Mesenchymal stem cell (in vitro differentiated cells and primary cell): Measurements from ENCODE around the gene OR51B4.
"Not testable (repeated sequence)": the region's sequence is repeated elsewhere in the genome, so short reads cannot be mapped to it uniquely, and the experiment has no call there.

ENCODE experiments used
- DNase-seq: peaks from one replicate; pipeline ENCODE4 v3.0.0-alpha.2; 2013
- H2AFZ ChIP-seq: one replicate; pipeline ENCODE4 v1.6.1; 2013; ENCODE audit warnings: low read depth, mild to moderate bottlenecking, control low read depth, inconsistent platforms, low read length, moderate library complexity
- H2AK5ac ChIP-seq: 2 replicates; pipeline ENCODE4 v1.6.1; 2013; ENCODE audit warnings: low read length, moderate library complexity, mild to moderate bottlenecking, inconsistent platforms; ENCODE audit not compliant: severe bottlenecking
- H2BK120ac ChIP-seq: one replicate; pipeline ENCODE4 v1.6.1; 2013; ENCODE audit warnings: low read depth, mild to moderate bottlenecking, inconsistent platforms, low read length, moderate library complexity
- H2BK12ac ChIP-seq, 2 experiments: one replicate each; pipeline ENCODE4 v1.6.1; 2013; ENCODE audit warnings: inconsistent platforms in 2 of 2, low read length in 2 of 2, mild to moderate bottlenecking in 2 of 2, moderate library complexity in 2 of 2, control low read depth in 1 of 2
- H2BK15ac ChIP-seq: one replicate; pipeline ENCODE4 v1.6.1; 2013; ENCODE audit warnings: mild to moderate bottlenecking, low read depth, inconsistent platforms; ENCODE audit not compliant: poor library complexity, severe bottlenecking
- H2BK5ac ChIP-seq: 2 replicates; pipeline ENCODE4 v1.6.1; 2013; ENCODE audit warnings: low read depth, mild to moderate bottlenecking, low read length, control low read depth, inconsistent platforms; ENCODE audit not compliant: poor library complexity, severe bottlenecking
- H3K14ac ChIP-seq, 2 experiments: one replicate each; pipeline ENCODE4 v1.6.1; 2013; ENCODE audit warnings: inconsistent platforms in 2 of 2, low read length in 2 of 2, control low read depth in 1 of 2, mild to moderate bottlenecking in 1 of 2, moderate library complexity in 1 of 2
- H3K18ac ChIP-seq, 2 experiments: one replicate each; pipeline ENCODE4 v1.6.1; 2013; ENCODE audit warnings: inconsistent platforms in 2 of 2, low read length in 2 of 2, control low read depth in 1 of 2, low read depth in 1 of 2, mild to moderate bottlenecking in 1 of 2
- H3K23ac ChIP-seq, 2 experiments: one replicate each; pipeline ENCODE4 v1.6.1; 2013; ENCODE audit warnings: inconsistent platforms in 2 of 2, low read length in 2 of 2, mild to moderate bottlenecking in 2 of 2, moderate library complexity in 2 of 2, control low read depth in 1 of 2
- H3K27ac ChIP-seq: 2 replicates; pipeline ENCODE4 v1.5.1; 2013; ENCODE audit warnings: mild to moderate bottlenecking, moderate library complexity, low read length, control low read depth, inconsistent platforms; ENCODE audit not compliant: poor library complexity, severe bottlenecking
- H3K27me3 ChIP-seq, 2 experiments: 2 replicates each; pipeline versions ENCODE4 v1.6.1 to v1.7.0; 2013; ENCODE audit warnings: low read length in 2 of 2, mild to moderate bottlenecking in 2 of 2, moderate library complexity in 2 of 2, control low read depth in 1 of 2, inconsistent platforms in 1 of 2; ENCODE audit not compliant: control insufficient read depth in 1 of 2, insufficient read depth in 1 of 2
- H3K36me3 ChIP-seq, 2 experiments: 2 replicates each; pipeline versions ENCODE4 v1.6.1 to v1.7.0; 2013; ENCODE audit warnings: low read length in 2 of 2, control low read depth in 1 of 2, inconsistent platforms in 1 of 2, low read depth in 1 of 2, mild to moderate bottlenecking in 1 of 2; ENCODE audit not compliant: insufficient read depth in 2 of 2, control insufficient read depth in 1 of 2
- H3K4ac ChIP-seq, 2 experiments: one replicate each; pipeline ENCODE4 v1.6.1; 2013; ENCODE audit warnings: inconsistent platforms in 2 of 2, low read length in 2 of 2, mild to moderate bottlenecking in 2 of 2, moderate library complexity in 2 of 2, control low read depth in 1 of 2, low read depth in 1 of 2
- H3K4me1 ChIP-seq: 2 replicates; pipeline ENCODE4 v1.6.1; 2013; ENCODE audit warnings: low read depth, low read length, control low read depth; ENCODE audit not compliant: control insufficient read depth, insufficient read depth
- H3K4me2 ChIP-seq: 2 replicates; pipeline ENCODE4 v1.6.1; 2013; ENCODE audit warnings: low read length, mild to moderate bottlenecking, inconsistent platforms; ENCODE audit not compliant: poor library complexity, severe bottlenecking
- H3K4me3 ChIP-seq, 2 experiments: 2 replicates each; pipeline versions ENCODE4 v1.5.1 to v1.7.0; 2013; ENCODE audit warnings: low read length in 2 of 2, mild to moderate bottlenecking in 2 of 2, control low read depth in 1 of 2, low read depth in 1 of 2; ENCODE audit not compliant: insufficient read depth in 1 of 2
- H3K79me1 ChIP-seq: replicated peaks from 2 replicates; pipeline ENCODE4 v1.6.1; 2013; ENCODE audit warnings: mild to moderate bottlenecking, control low read depth, low read length, inconsistent platforms; ENCODE audit not compliant: poor library complexity, severe bottlenecking
- H3K9ac ChIP-seq: 2 replicates; pipeline ENCODE4 v1.7.0; 2013; ENCODE audit warnings: mild to moderate bottlenecking, low read length, moderate library complexity
- H3K9me3 ChIP-seq: 2 replicates; pipeline ENCODE4 v1.7.0; 2013; ENCODE audit warnings: mild to moderate bottlenecking, low read length; ENCODE audit not compliant: control insufficient read depth
- H4K8ac ChIP-seq: one replicate; pipeline ENCODE4 v1.6.1; 2013; ENCODE audit warnings: inconsistent platforms, mild to moderate bottlenecking, low read length, moderate library complexity
- H4K91ac ChIP-seq: one replicate; pipeline ENCODE4 v1.6.1; 2013; ENCODE audit warnings: mild to moderate bottlenecking, low read length, inconsistent platforms
- WGBS: methylation state at CpG from one replicate; pipeline ENCODE4 v1.1.7; 2013; ENCODE audit warnings: mixed read lengths; 5-methylcytosine and 5-hydroxymethylcytosine counted together

The OR51B4 gene

DNA sequence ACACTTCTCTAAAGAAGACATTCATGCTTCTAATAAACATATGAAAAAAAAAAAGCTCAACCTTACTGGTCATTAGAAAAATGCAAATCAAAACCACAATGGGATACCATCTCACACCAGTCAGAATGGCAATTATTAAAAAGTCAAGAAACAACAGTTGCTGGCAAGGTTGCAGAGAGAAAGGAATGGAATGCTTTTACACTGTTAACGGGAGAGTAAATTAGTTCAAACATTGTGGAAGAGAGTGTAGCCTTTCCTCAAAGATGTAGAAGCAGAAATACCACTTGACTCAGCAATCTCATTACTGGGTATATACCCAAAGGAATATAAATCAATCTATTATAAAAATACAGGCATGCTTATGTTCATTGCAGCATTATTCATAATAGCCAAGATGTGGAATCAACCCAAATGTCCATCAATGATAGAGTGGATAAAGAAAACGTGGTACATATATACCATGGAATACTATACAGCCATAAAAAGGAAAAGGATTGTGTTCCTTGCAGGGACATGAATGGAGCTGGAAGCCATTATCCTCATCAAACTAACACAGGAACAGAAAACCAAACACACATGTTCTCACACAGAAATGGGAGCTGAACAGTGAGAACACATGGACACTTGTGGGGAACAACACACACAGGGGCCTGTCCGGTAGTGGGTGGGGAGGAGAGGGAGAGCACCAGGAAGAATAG is 11.7 kb upstream of the OR51B4 start:
- not testable (repeated sequence) for H2BK15ac ChIP-seq, H3K18ac ChIP-seq, H3K79me1 ChIP-seq, H3K27ac ChIP-seq, H3K4ac ChIP-seq, H3K4me3 ChIP-seq, H3K4me2 ChIP-seq, H3K9me3 ChIP-seq, H3K9ac ChIP-seq, H2BK120ac ChIP-seq, H3K23ac ChIP-seq, H3K36me3 ChIP-seq, H4K8ac ChIP-seq, H3K14ac ChIP-seq, H2AFZ ChIP-seq, H2BK5ac ChIP-seq, H2BK12ac ChIP-seq, H3K27me3 ChIP-seq, H2AK5ac ChIP-seq, DNase-seq, H3K4me1 ChIP-seq, H4K91ac ChIP-seq
- WGBS: 56% methylated on average over 1 of the region's 3 CpGs

DNA sequence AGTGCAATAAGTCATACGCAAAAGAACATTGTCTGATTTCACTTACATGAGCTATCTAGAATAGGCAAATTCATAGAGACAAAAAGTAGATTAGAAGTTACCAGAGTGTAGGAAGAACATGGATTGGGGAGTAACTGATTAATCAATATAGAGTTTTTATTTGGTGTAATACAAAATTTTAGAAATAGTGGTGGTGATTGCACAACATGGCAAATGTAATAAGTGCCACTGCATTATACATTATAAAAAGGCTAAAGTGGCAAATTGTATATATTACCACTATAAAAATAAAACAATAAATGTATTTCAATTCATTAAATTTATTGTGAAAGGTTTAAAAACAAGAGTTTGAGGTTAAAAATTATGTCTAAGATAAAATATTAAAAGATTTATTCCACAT is 8.7 kb upstream of the OR51B4 start:
- H3K9ac ChIP-seq: no peak overlapping the region
- H2AFZ ChIP-seq: no peak overlapping the region
- H4K91ac ChIP-seq: no peak overlapping the region
- WGBS: 89% methylated on average over 1 of the region's 1 CpG
- H3K79me1 ChIP-seq: no peaks in the 10 kb centered on the region
- H2BK5ac ChIP-seq: no peak overlapping the region
- no peak overlapping the region for H4K8ac ChIP-seq
- no peaks in the 10 kb centered on the region for H3K27me3 ChIP-seq
- no peak overlapping the region for H3K14ac ChIP-seq
- no peak overlapping the region for H3K27ac ChIP-seq
- no peak overlapping the region for H3K18ac ChIP-seq
- no peaks in the 10 kb centered on the region for H3K9me3 ChIP-seq
- no peaks in the 10 kb centered on the region for H3K4me1 ChIP-seq
- H2BK12ac ChIP-seq: no peak overlapping the region
- H3K23ac ChIP-seq: no peak overlapping the region
- H2BK120ac ChIP-seq: no peak overlapping the region
- no peak overlapping the region for H3K4me3 ChIP-seq
- H3K4ac ChIP-seq: no peak overlapping the region
- DNase-seq: no peak
- no peak overlapping the region for H2AK5ac ChIP-seq
- no peak overlapping the region for H3K4me2 ChIP-seq
- H3K36me3 ChIP-seq: no peaks in the 10 kb centered on the region
- H2BK15ac ChIP-seq: no peak overlapping the region

DNA sequence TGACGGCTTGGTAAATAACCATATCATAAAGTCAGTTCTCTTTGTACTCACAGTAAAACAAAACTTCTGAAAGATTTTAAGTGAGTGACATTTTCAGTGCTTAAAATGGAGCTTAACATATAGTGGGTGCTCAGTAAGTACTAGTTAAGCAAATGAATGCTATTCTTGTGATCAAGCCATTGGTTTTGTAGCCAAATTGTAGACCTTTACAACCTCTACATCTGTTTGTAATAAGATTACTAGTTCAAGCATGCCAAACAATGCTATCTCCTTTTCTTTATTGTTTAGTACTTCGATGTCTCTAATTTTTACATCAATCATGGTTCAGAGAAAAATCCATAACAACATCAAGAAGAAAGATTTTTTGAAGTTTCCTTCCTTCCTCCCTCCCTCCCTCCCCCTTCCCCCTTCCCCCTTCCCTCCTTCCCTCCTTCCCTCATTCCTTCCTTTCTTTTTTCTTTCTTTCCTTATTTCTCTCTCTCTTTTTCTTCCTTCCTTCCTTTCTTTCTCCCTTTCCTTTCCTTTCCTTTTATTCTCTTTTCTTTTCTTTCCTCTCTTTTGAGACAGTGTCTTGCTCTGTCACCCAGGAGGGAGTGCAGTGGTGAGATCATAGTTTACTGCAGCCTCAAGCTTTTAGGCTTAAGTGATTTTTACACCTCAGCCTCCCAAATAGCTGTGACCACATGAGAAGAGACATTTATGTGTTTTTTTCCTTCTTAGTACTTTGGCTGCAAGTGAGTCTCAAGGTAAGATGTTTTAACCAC is 5.7 kb upstream of the OR51B4 start:
- H3K18ac ChIP-seq: no peak overlapping the region
- H3K4ac ChIP-seq: no peak overlapping the region
- no peak overlapping the region for H3K14ac ChIP-seq
- no peaks in the 10 kb centered on the region for H3K79me1 ChIP-seq
- no peak overlapping the region for H4K8ac ChIP-seq
- no peak overlapping the region for H3K4me3 ChIP-seq
- no peaks in the 10 kb centered on the region for H3K9me3 ChIP-seq
- H3K9ac ChIP-seq: no peak overlapping the region
- H3K27ac ChIP-seq: no peak overlapping the region
- no peak overlapping the region for H2BK15ac ChIP-seq
- H3K27me3 ChIP-seq: no peaks in the 10 kb centered on the region
- no peak overlapping the region for H2AFZ ChIP-seq
- no peak overlapping the region for H2BK120ac ChIP-seq
- H2AK5ac ChIP-seq: no peak overlapping the region
- H2BK5ac ChIP-seq: no peak overlapping the region
- no peak overlapping the region for H4K91ac ChIP-seq
- H2BK12ac ChIP-seq: no peak overlapping the region
- WGBS: 90% methylated on average over 2 of the region's 2 CpGs
- no peaks in the 10 kb centered on the region for H3K4me1 ChIP-seq
- H3K36me3 ChIP-seq: no peaks in the 10 kb centered on the region
- no peak for DNase-seq
- H3K23ac ChIP-seq: no peak overlapping the region
- no peak overlapping the region for H3K4me2 ChIP-seq

DNA sequence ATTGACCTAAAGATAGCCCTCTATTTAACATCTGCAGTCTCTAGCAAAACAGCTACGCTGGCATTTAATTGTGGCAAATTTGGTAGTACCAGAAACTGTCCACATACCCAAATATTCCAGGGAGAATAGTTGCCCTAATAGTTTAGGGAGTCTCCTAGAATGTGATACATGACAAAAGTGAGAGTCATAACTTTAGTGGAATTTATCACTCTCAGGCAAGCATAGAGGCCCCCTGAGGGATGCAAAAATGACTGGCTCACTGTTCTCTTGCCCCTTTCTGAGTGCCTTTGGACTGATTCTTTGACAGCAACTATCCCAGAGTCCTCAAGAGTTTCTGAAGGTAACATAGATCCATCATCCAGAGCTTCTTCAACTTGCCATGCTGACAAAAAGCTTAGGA is 2.3 kb upstream of the OR51B4 start:
- no peaks in the 10 kb centered on the region for H3K79me1 ChIP-seq
- H3K4me1 ChIP-seq: no peaks in the 10 kb centered on the region
- H3K27me3 ChIP-seq: no peaks in the 10 kb centered on the region
- no peaks in the 10 kb centered on the region for H3K9me3 ChIP-seq
- H4K91ac ChIP-seq: no peak overlapping the region
- no peak overlapping the region for H2BK15ac ChIP-seq
- H2AFZ ChIP-seq: no peak overlapping the region
- H3K18ac ChIP-seq: no peak overlapping the region
- no peak overlapping the region for H2BK5ac ChIP-seq
- H2BK12ac ChIP-seq: no peak overlapping the region
- H2AK5ac ChIP-seq: no peak overlapping the region
- DNase-seq: no peak
- H3K14ac ChIP-seq: no peak overlapping the region
- WGBS: no CpG with 5 or more reads among the region's 1 CpG
- no peak overlapping the region for H3K4me2 ChIP-seq
- H3K36me3 ChIP-seq: no peaks in the 10 kb centered on the region
- no peak overlapping the region for H4K8ac ChIP-seq
- no peak overlapping the region for H3K27ac ChIP-seq
- no peak overlapping the region for H3K4ac ChIP-seq
- no peak overlapping the region for H3K4me3 ChIP-seq
- H2BK120ac ChIP-seq: no peak overlapping the region
- no peak overlapping the region for H3K9ac ChIP-seq
- H3K23ac ChIP-seq: no peak overlapping the region
